GM18507 (cell line): ENCODE measurements around the gene CMBL.
"Not testable (repeated sequence)": the region's sequence is repeated elsewhere in the genome, so short reads cannot be mapped to it uniquely, and the experiment has no call there.

Experiments
- DNase-seq: peaks from one replicate; pipeline ENCODE4 v3.0.0; 2011; ENCODE audit warnings: low read depth; ENCODE audit not compliant: insufficient read length; ENCODE audit errors: extremely low spot score
- FAIRE-seq: peaks from 2 replicates; lab custom pipeline; 2011; peaks lifted over from hg19 to GRCh38; lab: Jason Lieb, UNC

Gene CMBL

GRCh38 chr5:10315201-10315600 is 7.5 kb upstream of the CMBL start:
- no peak for FAIRE-seq

GRCh38 chr5:10311595-10312425 is 4.1 kb upstream of the CMBL start:
- FAIRE-seq (no peak), DNase-seq (no peak)

More at GRCh38 chr5:10315201-10315600, 7.5 kb upstream of the CMBL start:
- DNase-seq: no peak

- not testable (repeated sequence) for FAIRE-seq, DNase-seq
Observed at GRCh38 chr5:10310835-10311570, 3.3 kb upstream of the CMBL start.

GRCh38 chr5:10310066-10310779 is 2.5 kb upstream of the CMBL start:
- FAIRE-seq: no peak
- no peak for DNase-seq

GRCh38 chr5:10308844-10309243 is 1.1 kb upstream of the CMBL start:
- DNase-seq (no peak), FAIRE-seq (no peak)

- DNase-seq: no peak
- no peak for FAIRE-seq
Observed at GRCh38 chr5:10306806-10307205, 896 bp downstream of the CMBL start.

- no peak for FAIRE-seq
- no peak for DNase-seq
Observed at GRCh38 chr5:10306114-10306513, 1.6 kb downstream of the CMBL start.

GRCh38 chr5:10304932-10305331 is 2.8 kb downstream of the CMBL start:
- DNase-seq (no peak), FAIRE-seq (no peak)

- DNase-seq (no peak), FAIRE-seq (no peak)
Observed at GRCh38 chr5:10303699-10304170, 4.0 kb downstream of the CMBL start.

GRCh38 chr5:10303201-10303600 is 4.5 kb downstream of the CMBL start:
- DNase-seq (no peak), FAIRE-seq (no peak)

- DNase-seq: no peak
- no peak for FAIRE-seq
Observed at GRCh38 chr5:10301842-10302610, 5.7 kb downstream of the CMBL start.

GRCh38 chr5:10301266-10301665 is 6.4 kb downstream of the CMBL start:
- no peak for FAIRE-seq

GRCh38 chr5:10300246-10300645 is 7.5 kb downstream of the CMBL start:
- FAIRE-seq: no peak
- DNase-seq: no peak

More at GRCh38 chr5:10301266-10301665, 6.4 kb downstream of the CMBL start:
- no peak for DNase-seq

GRCh38 chr5:10297646-10298204 is 10.0 kb downstream of the CMBL start:
- DNase-seq: no peak
- no peak for FAIRE-seq

GRCh38 chr5:10295619-10296326 is 11.9 kb downstream of the CMBL start:
- DNase-seq (no peak), FAIRE-seq (no peak)

GRCh38 chr5:10293907-10294662 is 13.6 kb downstream of the CMBL start:
- FAIRE-seq: no peak
- DNase-seq: no peak

- FAIRE-seq (no peak), DNase-seq (no peak)
Observed at GRCh38 chr5:10291692-10292339, 15.9 kb downstream of the CMBL start.
